ENCODE data around the gene GNS. TPM values are rescaled to one million over a fixed set of nuclear protein-coding genes. Genes with fewer than 3 reads are reported as not detected.

Gene GNS
- total RNA-seq, 6 experiments from 2014 or later = 41.0 to 87.5 (median 63.7) TPM

DNA sequence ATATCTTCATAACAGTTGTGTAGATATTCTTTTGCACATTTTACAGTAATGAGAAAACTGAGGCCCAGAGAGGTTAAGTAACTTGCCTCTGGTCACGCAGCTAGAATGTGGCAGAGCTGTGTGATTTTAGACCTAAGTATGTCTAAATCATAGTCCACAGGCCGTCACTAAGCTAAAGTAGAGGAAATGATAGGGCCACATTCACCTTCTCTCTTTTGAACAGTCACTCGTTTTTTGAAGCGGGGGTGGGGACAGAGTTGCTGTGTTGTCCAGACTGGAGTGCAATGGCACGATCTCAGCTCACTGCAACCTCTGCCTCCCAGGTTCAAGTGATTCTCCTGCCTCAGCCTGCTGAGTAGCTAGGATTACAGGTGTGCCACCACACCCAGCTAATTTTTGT lies 80.4 kb downstream of the GNS start:
- TF ChIP-seq POLR2A (IDR thresholded peaks at IDR 0.05) (no peak), CTCF (IDR thresholded peaks at IDR 0.05) (no peak)
- ATAC-seq = no peak

DNA sequence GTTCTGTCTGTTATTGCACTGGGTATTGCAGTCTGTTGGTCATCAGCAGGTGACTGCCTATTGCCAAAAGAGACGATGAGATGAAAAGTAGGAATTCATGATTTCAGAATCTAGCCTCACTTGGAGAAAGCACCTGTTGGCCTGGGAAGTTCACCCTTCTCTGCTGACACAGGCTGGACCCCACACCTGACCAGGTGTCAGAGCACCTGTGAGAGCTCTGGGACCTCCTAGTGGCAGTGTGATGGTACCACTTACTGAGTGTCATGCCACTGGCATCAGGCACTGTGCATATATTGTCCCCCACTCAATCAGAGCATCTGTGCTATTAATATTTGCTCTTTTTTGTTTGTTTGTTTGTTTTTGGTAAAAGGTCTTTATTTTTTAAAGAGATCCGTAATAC lies 81.0 kb downstream of the GNS start:
- H3K4me3 ChIP-seq = no peak overlapping the region
- ATAC-seq (peak in 2 of 4 donors; percentile 29 to 37), DNase-seq (no peak)
- H3K4me1 ChIP-seq = peaks cover 0 to 6% (median 2%) of the 10 kb centered on the region in 4 donors
- TF ChIP-seq POLR2A (IDR thresholded peaks at IDR 0.05) (no peak), CTCF (IDR thresholded peaks at IDR 0.05) (peak in 3 of 4 donors; percentile 3 to 15 (median 5))
- intact Hi-C loops (cut with DNase I) = no loop called here
- 50% methylated on average over 1 of the region's 2 CpGs for WGBS (ENCODE audit: insufficient coverage, low coverage, low lambda C conversion rate, missing lambda C conversion rate)
- no peak overlapping the region for H3K27ac ChIP-seq
- no peaks in the 10 kb centered on the region for H3K36me3 ChIP-seq
- no peaks in the 10 kb centered on the region for H3K9me3 ChIP-seq
- no peaks in the 10 kb centered on the region for H3K27me3 ChIP-seq

More for the DNA sequence above, 80.4 kb downstream of the GNS start:
- WGBS (ENCODE audit: insufficient coverage, low coverage, low lambda C conversion rate, missing lambda C conversion rate) = 80% methylated on average over 1 of the region's 5 CpGs
- Histone ChIP-seq H3K9me3 (no peaks in the 10 kb centered on the region), H3K4me1 (peaks cover 0 to 2% (median 0%) of the 10 kb centered on the region in 4 donors), H3K36me3 (no peaks in the 10 kb centered on the region), H3K4me3 (no peak overlapping the region), H3K27ac (no peak overlapping the region), H3K27me3 (no peaks in the 10 kb centered on the region)
- intact Hi-C loops (cut with DNase I) = no loop called here
- no peak for DNase-seq

GRCh38 chr12:64675795-64676194 lies 83.4 kb downstream of the GNS start:
- Histone ChIP-seq H3K4me1 (peaks cover 0 to 6% (median 2%) of the 10 kb centered on the region in 4 donors), H3K9me3 (no peaks in the 10 kb centered on the region), H3K4me3 (no peak overlapping the region), H3K36me3 (no peaks in the 10 kb centered on the region), H3K27ac (no peak overlapping the region), H3K27me3 (no peaks in the 10 kb centered on the region)
- intact Hi-C loops (cut with DNase I) = no loop called here
- TF ChIP-seq POLR2A (IDR thresholded peaks at IDR 0.05) (no peak), CTCF (IDR thresholded peaks at IDR 0.05) (no peak)
- 73% methylated on average over 3 of the region's 3 CpGs for WGBS (ENCODE audit: insufficient coverage, low coverage, low lambda C conversion rate, missing lambda C conversion rate)
- DNase-seq (no peak), ATAC-seq (no peak)

GRCh38 chr12:64674367-64674922 lies 84.8 kb downstream of the GNS start:
- Histone ChIP-seq H3K27me3 (no peaks in the 10 kb centered on the region), H3K27ac (no peak overlapping the region), H3K4me1 (peaks cover 0 to 12% (median 3%) of the 10 kb centered on the region in 4 donors), H3K4me3 (no peak overlapping the region), H3K36me3 (no peaks in the 10 kb centered on the region), H3K9me3 (no peaks in the 10 kb centered on the region)
- TF ChIP-seq POLR2A (IDR thresholded peaks at IDR 0.05) (no peak), CTCF (IDR thresholded peaks at IDR 0.05) (no peak)
- ATAC-seq (peak in 1 of 4 donors; percentile 31), DNase-seq (no peak)
- intact Hi-C loops (cut with DNase I) = no loop called here
- 79% methylated on average over 9 of the region's 10 CpGs for WGBS (ENCODE audit: insufficient coverage, low coverage, low lambda C conversion rate, missing lambda C conversion rate)

Data from right lobe of liver (tissue), 6 donors.